Stimulated activated CD4-positive, alpha-beta T cell treated with anti-CD3 and anti-CD28 coated beads, Interleukin-12 subunit alpha, Interleukin-12 subunit beta, amount 100 ng/mL, for 48 hours (primary cell): ENCODE data around the gene ACCSL.

ENCODE experiments used
- DNase-seq, 3 donors: peaks; one replicate each; pipeline ENCODE4 v3.0.0-alpha.2; 2020; ENCODE audit warnings: low read depth in 2 of 3, low spot score in 1 of 3

Gene ACCSL

DNA sequence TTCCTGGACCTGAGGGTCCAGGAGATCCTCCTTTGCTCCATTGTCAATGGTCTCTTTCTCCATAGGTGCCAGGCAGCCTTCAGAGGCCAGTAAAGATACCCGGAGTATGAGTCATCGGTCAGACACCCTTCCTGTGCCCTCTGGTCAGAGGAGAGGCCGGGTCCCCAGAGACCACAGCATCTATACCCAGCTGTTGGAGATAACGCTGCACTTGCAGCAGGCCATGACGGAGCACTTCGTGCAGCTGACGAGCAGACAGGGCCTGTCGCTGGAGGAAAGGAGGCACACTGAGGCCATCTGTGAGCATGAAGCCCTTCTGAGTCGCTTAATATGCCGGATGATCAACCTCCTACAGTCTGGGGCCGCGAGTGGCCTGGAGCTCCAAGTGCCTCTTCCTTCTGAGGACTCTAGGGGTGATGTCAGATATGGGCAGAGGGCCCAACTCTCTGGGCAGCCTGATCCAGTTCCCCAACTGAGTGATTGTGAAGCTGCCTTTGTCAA, at the start of gene ACCSL:
TSS of gene ACCSL (plus strand) at position 51 of the 501 bp plus-strand sequence. CDS start at position 107, 56 bp downstream.
- no peak for DNase-seq

DNA sequence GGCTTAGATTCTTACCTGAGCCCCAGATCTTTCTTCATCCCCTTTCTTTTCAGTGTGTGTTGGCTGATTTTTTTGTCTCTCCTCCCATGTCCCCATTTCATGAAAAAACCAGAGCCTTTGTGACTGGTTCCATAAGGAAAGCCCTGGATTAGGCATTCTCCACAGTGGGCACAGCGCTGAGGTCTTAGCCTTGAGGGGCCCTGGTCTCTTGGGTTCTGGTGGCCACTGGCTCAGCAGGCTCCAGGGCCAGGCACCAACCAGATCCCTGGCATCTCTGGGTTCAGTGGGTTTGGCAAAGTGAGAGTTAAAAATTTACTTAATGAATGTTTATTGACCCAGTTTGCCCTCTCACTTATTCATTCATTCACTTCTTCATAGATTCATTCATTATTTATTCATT, 49.5 kb upstream of the ACCSL start:
- no peak for DNase-seq

DNA sequence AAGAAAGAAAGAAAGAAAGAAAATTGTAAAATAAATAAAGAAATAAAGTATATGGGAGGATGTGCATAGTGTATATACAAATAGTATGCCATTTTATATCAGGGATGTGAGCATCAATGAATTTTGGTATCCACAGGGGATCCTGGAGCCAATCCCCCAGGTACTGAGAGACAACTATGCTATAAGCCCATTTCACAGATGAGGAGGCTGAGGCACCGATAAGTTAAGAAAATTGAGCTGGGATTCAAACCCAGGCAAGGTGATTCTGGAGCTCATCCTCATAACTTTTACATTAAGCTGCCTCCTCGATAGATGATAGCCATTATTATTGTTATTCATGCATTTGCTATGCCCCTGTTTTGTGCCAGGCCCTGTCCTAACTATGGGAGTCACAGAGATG, 47.0 kb upstream of the ACCSL start:
- no peak for DNase-seq

DNA sequence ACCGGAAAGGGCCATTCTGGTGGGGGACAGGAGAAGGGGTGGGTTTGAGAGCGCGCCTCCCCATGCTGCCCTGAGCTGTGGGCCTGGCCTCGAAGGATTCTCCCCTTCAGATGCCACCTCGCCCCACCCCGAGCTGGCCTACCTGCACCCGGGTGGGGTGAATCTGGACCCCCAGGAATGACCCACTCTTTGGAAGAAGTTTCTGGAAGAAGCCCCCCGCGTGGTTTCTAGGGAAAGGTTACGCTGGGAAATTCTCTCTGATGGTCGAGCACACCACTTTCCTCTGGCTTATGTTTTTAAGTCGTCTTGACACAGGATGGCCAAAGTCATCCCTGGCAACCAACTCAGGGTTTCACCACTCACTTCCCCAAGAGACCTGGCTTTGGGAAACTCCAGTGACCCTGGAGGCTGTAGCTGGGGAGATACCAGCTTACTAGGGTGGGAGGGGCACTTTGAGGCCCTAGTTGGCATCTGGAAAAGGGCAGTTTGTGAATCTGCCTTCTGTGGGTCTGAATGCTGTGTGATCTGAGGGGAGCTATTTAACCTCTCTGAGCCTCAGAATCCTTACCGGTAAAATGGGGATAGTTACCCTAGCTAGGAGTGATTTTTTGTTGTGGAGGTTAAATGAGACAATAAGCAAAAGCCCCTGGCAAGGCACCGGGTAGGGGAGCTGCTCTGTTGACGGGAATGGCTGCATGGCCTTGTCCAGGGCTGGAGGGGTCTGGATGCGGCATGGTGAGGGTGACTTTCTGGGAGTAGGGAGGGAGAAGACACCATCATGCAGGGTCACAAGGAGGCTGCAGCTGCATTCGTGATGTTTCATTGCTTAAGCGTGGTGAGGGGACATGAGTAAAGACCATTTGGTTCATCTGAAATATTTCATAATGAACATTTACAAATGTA, 45.3 kb upstream of the ACCSL start:
- DNase-seq = no peak

DNA sequence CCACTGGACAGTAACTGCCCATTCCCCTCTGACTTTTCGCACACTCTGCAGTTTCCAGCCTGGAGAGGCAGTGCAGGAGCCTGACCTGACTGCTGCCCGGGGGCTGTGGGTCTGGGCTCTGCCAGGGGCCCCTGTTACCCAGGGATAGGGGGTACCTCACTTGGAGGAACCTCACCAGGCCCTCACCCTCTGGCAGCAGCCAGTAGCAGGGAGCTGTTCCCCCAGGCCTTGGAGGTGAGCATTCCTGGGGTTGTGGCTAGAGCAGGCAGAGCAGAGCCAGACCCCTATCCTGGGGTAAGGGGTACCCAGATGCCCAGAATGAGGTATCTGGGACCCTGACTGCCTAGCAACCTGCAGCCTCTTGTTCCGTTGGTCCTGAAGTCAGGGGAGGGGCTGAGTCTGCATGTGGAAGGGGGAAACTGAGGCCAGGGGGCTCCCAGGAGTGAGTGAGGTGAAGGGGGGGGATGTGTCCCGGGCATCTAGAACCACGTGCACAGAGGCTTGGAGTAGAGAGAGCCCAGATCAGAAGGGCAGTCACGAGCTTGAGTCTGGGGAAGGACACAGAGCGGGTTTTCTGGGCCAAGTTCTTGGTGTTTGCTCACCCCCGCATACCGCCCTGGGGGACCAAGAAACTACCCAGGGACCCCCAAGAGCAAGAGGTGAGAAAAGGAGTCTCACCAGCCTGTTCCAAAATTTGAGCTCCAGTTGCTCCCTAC, 43.9 kb upstream of the ACCSL start:
- no peak for DNase-seq

DNA sequence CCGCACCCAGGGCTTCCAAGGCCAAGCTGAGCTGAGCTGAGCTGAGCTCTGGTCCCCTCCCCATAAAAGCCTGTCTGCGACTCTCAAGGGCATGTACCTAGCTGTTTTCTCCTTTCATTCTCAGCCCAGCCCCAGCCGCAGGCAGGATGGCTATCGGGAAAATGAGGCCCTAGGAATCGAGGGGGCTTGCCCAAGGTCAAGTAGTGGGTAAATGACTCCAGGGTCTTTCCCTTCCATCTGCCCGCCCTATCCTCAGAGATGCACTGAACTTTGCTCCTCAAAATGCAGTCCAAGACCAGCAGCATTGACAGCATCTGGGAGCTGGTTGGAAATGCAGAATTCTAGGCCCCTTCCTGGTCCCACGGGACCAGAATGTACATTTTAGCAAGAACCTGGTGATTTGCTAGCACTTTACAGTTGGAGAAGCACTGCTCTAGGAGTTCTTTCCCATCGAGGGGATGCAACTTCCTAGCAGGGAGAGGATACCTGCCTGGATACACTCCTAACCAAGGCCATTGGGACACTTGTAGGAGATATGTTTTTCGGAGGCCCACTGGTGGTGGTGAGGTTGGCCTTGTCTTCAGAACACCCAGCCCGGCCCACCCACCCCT, 43.2 kb upstream of the ACCSL start:
- no peak for DNase-seq

DNA sequence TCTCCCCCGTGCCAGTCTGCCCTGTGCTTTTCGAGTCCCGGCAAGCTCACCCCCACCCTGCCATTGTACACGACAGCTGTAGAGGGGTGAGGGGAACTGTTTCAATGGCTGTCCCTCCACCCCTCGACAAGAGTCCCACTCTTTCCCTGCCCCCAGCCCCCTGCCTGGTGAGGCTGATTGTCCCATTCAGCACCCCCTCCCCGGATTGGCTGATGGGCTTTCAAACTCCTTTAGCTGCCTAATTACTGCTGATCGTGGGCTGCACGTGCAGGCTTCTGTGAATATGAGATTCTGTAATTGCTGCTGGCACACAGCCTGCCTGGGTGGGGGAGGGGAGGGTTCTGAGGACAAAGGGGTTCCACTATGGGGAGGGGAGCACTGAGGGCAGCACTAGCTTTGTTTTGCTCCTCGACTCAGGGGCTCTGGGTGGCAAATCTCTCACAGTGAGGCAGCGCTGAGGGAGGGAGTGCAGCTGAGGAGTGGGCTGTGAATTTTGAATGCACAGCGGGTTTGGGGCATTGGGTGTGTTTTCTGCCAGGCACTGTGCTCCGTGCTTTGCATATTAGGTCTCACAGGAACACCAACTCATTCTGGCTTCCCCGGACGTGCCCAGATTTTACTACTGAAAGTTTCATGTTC, 42.6 kb upstream of the ACCSL start:
- DNase-seq = no peak

DNA sequence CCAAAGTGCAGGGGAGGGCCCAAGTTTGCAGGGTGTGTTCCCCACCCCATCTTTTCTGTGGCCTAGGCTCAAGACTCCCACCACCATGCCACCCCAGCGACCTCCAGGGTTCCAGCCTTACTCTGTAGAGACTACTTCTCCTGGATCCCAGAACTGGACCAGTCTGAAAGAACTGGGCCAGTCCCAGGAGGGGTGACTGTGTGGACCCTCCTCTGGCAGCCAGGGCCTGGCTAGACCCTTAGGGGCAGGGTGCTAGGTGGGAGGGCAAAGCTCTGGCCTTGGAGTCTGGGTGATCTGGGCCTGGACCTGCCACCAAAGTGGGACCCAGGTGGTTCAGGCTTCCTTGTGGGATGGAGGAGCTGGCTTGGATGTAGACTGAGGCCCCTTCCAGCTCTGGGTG, 41.8 kb upstream of the ACCSL start:
- no peak for DNase-seq

DNA sequence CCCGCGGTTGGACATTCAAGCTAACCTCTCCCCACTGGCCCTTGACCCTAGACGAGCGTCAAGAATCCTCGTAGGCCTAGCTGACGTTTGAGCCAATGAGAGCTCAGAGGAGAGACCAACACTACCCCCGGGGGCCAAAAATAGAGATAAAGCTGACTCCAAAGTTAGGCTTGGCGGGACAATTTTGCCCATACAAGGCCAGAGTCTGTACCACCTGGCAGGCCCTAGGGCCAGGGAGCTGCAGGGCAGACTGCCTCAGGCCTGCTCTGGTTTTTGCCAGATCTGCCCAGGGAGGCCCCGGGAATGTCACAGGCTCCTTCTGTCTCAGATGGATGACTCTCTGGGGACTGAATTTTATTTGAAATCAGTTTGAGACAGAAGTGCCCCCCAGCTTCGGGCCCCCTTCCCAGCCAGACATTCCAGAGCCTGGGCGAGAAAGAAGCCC, 40.8 kb upstream of the ACCSL start:
- DNase-seq = no peak

DNA sequence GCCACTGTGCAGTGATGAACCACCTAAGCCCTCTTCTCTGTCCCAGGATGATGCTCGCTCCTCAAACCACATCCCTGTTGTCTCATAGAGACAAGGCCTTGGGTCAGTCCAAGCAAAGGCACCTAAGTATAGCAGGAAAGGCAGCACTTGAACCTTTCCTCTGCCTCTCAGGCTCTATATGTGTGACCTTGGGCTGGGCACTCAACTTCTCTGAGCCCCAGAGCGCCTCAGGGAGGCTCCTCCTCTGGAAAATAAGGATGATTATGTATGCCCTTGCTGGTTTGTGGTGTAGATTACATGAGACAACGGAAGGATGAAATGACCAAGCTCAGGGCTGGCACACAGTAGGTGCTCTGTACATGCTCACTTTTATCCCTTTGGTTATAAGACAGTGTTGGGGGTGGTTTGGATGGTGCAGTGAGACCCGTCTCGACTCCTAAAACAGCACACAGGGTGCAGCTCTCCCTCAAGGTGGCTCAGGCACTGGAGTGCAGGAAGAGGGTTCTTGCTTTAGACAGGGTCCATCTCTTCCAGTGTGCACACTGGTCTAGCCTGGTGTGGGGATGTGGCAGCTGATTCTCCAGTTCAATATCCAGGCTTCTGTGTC, 40.2 kb upstream of the ACCSL start:
- no peak for DNase-seq

DNA sequence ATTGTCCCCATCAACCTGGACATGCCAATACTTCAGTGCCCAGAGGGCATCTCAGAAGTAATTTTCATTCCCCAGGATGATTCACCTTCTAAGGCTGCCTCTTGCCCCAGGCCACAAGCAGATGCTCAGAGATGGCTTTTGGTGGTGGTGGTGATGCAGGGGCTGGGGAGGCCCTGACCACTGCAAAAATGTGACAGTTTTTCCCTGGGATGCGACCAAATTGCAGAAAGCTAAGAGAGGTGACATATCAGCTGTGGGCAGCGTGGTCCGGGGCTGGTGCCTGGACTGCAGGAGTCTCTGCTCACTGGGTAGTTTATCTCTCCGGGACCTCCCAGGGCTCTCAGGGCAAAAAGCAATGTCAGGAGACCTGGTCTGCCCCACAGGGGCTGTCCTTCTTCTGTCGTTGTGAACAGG, 39.7 kb upstream of the ACCSL start:
- DNase-seq = no peak

DNA sequence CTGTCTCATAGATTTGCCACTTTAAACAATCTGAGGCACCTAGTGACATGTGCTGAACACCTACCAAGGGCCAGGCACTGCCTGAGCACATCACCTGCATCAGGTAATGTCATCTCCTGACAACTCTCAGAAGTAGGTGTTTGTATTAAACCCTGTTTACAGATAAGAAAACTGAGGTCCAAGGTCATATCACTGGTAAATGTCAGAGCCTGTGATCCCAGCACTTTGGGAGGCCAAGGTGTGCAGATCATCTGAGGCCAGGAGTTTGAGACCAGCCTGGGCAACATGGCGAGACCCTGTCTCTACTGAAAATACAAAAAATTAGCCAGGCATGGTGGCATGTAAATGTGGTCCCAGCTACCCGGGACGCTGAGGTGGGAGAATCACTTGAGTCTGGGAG, 39.1 kb upstream of the ACCSL start:
- DNase-seq = no peak

DNA sequence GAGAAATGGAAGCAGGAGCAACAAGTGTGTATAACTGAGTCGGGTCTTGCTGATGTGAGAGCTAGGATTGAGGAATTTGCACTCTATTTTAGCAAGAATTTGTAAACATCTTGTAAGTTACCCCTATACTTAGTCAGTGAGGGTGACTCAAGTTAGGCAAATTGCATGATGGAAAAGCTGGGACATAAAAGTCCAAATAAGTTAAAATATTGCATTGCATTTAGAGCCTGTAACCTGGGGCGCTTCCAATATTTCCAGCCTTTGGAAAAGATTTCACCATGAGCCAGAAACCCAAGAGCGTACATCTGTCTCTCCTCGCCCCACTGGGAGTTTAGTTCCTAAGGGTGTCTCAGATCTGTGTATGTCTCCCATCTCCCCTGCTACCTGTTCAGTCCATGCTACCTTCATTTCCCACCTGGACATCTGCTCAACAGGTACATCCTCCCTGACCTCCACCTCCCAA, 37.0 kb upstream of the ACCSL start:
- DNase-seq = no peak

DNA sequence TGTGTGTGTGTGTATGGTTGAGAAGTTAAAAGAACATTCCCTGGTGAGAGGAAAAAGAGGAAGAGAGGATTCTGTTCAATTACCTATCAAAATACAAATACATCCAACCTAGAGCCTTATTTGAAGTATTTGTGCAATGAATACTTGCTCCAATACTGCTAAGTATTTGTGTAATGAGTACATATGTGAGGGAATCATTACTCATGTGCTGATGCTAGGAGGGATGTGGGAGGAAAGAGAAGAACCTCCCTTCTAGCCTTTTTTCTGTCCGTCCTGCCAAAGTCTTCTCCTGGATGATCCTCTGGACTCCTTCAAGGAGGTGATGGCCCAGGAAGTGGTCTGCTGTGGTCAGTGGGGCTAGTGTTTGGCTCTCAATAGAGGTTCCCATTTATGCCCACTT, 36.0 kb upstream of the ACCSL start:
- no peak for DNase-seq

DNA sequence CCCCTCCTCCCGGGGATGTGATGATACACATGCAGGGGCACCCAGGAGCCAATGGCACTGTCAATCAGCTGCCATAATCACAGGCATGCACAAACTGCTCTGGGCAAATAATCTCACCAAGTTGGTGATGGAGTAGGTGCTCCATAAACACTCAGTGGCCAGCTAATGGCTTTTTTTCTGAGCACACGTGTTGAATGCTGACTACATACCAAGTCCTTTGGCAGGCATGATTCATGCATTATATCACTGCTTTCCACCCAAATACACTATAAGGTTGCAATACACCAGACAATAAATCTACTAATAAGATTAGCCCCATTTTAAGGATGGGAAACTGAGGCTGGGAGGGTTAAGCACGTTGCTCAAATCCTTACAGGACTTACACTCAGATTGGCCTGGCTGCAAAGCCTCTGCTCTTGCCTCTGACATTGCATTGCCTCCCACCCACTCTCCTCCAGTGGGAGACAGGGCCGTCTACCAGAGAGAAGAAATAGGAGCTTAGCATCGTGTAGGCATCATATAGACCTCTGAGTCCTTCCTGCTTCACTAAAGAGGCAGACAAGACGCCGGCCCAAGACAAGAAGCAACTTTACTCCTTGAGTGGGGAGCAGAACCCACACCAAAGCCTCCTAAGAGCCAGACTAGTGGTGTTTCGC, 32.7 kb upstream of the ACCSL start:
- DNase-seq = no peak

DNA sequence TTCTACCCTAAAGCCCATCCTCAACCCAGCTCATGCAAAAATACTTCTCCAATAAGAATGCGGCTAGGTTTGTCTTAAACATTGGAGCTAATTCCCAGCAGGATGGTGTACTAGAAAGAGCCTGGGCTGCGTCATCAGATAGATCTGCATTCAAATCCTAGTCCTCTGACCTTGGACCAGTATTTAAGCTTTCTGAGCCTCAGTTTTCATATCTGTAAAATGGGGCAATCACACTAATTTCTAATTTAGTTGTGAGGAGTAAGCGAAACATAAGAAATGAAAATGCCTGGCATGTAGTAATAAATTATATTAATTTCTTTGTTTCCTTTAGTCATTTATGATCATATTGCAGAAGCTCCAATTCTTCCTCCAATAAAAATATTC, 32.2 kb upstream of the ACCSL start:
- no peak for DNase-seq

DNA sequence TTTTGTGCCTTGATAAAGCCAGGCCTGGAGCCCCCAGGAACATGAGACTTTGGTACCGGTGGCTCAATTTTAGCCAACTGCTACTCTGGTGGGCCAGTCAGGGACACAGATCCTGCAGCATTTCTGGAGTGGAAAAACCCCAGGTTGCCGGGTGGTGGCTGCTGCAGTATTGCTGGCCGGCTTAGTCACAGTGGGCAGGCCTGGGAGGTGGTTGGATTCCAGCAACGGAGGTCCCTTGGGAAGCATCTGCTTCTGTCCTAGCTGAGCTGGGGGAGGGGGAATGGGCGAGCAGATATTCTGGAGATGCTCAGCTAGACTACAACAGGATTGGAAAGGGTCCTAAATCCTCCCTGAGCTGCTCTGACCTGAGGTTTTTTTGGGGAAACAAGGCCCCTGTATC, 31.6 kb upstream of the ACCSL start:
- DNase-seq = no peak

DNA sequence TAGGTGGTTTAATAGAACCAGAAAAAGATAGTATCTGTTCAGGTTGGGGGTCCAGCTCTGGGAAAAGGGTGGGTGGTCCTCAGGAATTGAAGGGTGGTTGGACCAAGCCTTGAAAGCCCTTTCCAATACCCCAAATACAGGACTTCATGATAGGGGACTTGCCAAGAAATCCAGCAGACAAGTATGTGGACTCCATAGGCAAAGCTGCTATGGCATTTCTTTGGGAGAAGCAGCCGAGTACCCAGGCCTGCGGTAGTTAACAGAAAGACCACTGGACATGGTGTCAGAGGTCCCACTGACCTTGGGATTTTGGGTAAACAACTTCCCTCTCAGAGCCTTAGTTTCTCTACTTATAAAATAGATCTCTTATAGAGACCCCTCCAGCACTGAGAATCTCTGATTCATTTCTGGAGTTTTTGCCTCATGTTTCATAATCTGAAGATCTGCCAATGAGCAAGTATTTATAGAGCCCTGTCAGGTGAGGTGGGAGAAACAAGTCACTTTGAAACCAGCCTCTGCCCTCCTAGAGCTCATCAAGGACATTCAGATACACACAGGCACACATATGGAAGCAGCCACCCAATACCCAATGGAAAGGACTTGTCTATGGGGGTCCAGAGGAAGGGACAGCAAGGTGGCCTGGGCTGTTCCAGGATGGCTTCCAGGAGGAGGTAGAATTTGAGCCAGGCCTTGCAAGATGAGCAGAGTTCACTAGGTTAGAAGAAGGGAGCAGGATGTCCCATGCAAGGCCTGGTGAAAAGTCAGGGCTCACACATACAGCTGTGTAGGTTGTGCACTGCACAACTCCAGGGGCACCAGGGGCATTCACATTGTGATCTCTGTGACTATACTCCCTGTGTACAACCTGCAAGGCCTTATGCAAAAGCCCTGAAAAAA, 31.0 kb upstream of the ACCSL start:
- no peak for DNase-seq

DNA sequence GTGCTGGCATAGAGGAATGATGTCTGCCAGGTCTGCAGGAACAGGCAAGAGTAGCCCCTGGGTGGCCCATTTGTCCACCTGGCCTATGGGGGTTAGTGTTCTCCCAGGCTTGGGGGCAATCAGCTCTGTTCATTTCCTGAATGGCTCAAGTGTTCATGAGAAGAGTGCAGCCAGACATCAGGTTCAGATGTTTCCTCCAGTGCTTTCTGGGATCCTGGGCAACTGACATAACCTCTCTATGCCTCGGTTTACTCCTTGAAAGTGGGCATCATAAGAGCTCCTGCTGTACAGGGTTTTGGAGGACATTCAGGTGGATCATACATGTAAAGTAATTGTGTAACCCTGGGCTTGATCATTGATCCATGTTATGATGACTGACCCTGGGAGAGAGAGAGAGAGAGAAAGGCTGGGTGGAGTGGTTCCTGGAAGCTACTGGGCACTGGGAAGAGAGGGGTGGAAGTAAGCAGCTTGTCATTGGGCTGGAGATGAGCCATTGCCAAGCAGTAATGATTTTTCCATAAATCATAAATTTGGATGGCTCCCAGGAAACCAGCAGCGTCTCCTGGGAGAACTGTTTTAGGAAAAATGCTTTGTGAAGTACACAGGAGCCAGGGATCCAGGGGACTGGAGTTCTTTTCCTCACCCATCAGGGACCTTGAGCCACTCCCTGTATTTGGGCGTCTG, 30.2 kb upstream of the ACCSL start:
- no peak for DNase-seq
